H1 (cell line): ENCODE measurements around the gene FRY. TPM values are rescaled to one million over a fixed set of nuclear protein-coding genes. Genes with fewer than 3 reads are reported as not detected.

Experiments used
- CTCF ChIA-PET: fragments of 300-600 bp; sonication (Branson Sonifier 250); formaldehyde crosslinking; loops from one replicate; lab custom pipeline; 2021; ENCODE audit not compliant: partially characterized antibody; lab: Charles Lee
- POLR2A ChIA-PET: fragments of 300-600 bp; sonication (Branson Sonifier 250); formaldehyde crosslinking; loops from one replicate; lab custom pipeline; 2021; ENCODE audit warnings: inconsistent platforms; ENCODE audit not compliant: partially characterized antibody; lab: Charles Lee
- DNase-seq, 2 experiments: peaks; one replicate each; pipeline versions ENCODE4 v3.0.0 to v3.0.0-alpha.2; 2010 to 2022; ENCODE audit warnings: low spot score in 2 of 2, low read depth in 1 of 2, mixed read lengths in 1 of 2
- FAIRE-seq: peaks from 2 replicates; lab custom pipeline; 2011; peaks lifted over from hg19 to GRCh38; lab: Jason Lieb, UNC
- H2AFZ ChIP-seq: 2 replicates; pipeline ENCODE4 v1.8.1; 2012; ENCODE audit warnings: low read length, inconsistent platforms
- H2AK5ac ChIP-seq: 2 replicates; pipeline ENCODE4 v1.6.1; 2013; ENCODE audit warnings: low read depth, low read length
- H2BK120ac ChIP-seq: replicated peaks from 2 replicates; pipeline ENCODE3; 2013; ENCODE audit warnings: low read depth, low read length, inconsistent platforms
- H2BK12ac ChIP-seq: 2 replicates; pipeline ENCODE4 v1.6.1; 2013; ENCODE audit warnings: low read depth, low read length
- H2BK15ac ChIP-seq: 2 replicates; pipeline ENCODE4 v1.6.1; 2013; ENCODE audit warnings: low read length
- H2BK20ac ChIP-seq: 2 replicates; pipeline ENCODE4 v1.6.1; 2013; ENCODE audit warnings: low read length
- H2BK5ac ChIP-seq: 2 replicates; pipeline ENCODE4 v1.6.1; 2013; ENCODE audit warnings: low read depth, low read length
- H3K14ac ChIP-seq: 2 replicates; pipeline ENCODE4 v1.6.1; 2013; ENCODE audit warnings: inconsistent platforms; ENCODE audit not compliant: insufficient read length
- H3K18ac ChIP-seq: 2 replicates; pipeline ENCODE4 v1.6.1; 2013; ENCODE audit warnings: low read length; ENCODE audit errors: extremely low read depth
- H3K23ac ChIP-seq: 2 replicates; pipeline ENCODE4 v1.6.1; 2013; ENCODE audit warnings: inconsistent platforms; ENCODE audit not compliant: insufficient read length
- H3K23me2 ChIP-seq: 2 replicates; pipeline ENCODE4 v1.6.1; 2013; ENCODE audit warnings: low read depth, low read length
- H3K27ac ChIP-seq: 2 replicates; pipeline ENCODE4 v1.6.1; 2011; ENCODE audit warnings: low read depth, low read length, inconsistent platforms
- H3K27me3 ChIP-seq, 4 experiments: replicated peaks in 1 of 4; 1 replicate in 1 of 4; 2 replicates in 3 of 4; pipeline versions ENCODE4 v1.6.1 to v1.8.1; 2011 to 2013; ENCODE audit warnings: low read length in 3 of 4, mild to moderate bottlenecking in 3 of 4, inconsistent platforms in 2 of 4, mixed read lengths in 2 of 4, moderate library complexity in 1 of 4; ENCODE audit not compliant: control insufficient read depth in 3 of 4, insufficient read depth in 3 of 4; ENCODE audit errors: extremely low read depth in 1 of 4
- H3K36me3 ChIP-seq, 4 experiments: 2 replicates each; pipeline versions ENCODE4 v1.6.1 to v1.8.1; 2011 to 2013; ENCODE audit warnings: mild to moderate bottlenecking in 4 of 4, low read length in 3 of 4, moderate library complexity in 2 of 4, control low read depth in 1 of 4, inconsistent platforms in 1 of 4; ENCODE audit not compliant: insufficient read depth in 4 of 4, control insufficient read depth in 2 of 4
- H3K4ac ChIP-seq: replicated peaks from 2 replicates; pipeline ENCODE3; 2013; ENCODE audit warnings: low read length, low read depth, mixed read lengths, inconsistent platforms; ENCODE audit not compliant: insufficient read length
- H3K4me1 ChIP-seq, 4 experiments: replicated peaks in 1 of 4; 1 replicate in 1 of 4; 2 replicates in 3 of 4; pipeline versions ENCODE4 v1.6.1 to v1.8.1; 2011 to 2013; ENCODE audit warnings: low read length in 3 of 4, inconsistent platforms in 2 of 4, mixed read lengths in 1 of 4; ENCODE audit not compliant: insufficient read depth in 4 of 4, control insufficient read depth in 3 of 4
- H3K4me2 ChIP-seq, 2 experiments: 2 replicates each; pipeline versions ENCODE4 v1.6.1 to v1.8.1; 2011 to 2013; ENCODE audit warnings: low read depth in 2 of 2, low read length in 2 of 2, control low read depth in 1 of 2, inconsistent platforms in 1 of 2, mild to moderate bottlenecking in 1 of 2; ENCODE audit not compliant: insufficient read depth in 1 of 2
- H3K4me3 ChIP-seq, 4 experiments: fragments of 200-600, 300-600 bp in 1 of 4; sonication (generic), shearing (Covaris generic), sonication (Bioruptor Twin) in 1 of 4; 2 replicates each; pipeline versions ENCODE4 v1.5.1 to v1.8.1; 2011 to 2016; ENCODE audit warnings: low read length in 4 of 4, low read depth in 3 of 4, control low read depth in 2 of 4, inconsistent platforms in 2 of 4, mild to moderate bottlenecking in 2 of 4, mixed read lengths in 1 of 4, moderate library complexity in 1 of 4; ENCODE audit not compliant: insufficient read depth in 2 of 4; ENCODE audit errors: extremely low read depth in 1 of 4
- H3K56ac ChIP-seq: replicated peaks from 2 replicates; pipeline ENCODE3; 2013; ENCODE audit warnings: low read depth, mild to moderate bottlenecking, mixed read lengths, low read length, inconsistent platforms; ENCODE audit not compliant: insufficient read length
- H3K79me1 ChIP-seq: 2 replicates; pipeline ENCODE4 v1.6.1; 2013; ENCODE audit warnings: low read depth, low read length, control low read depth
- H3K79me2 ChIP-seq, 2 experiments: 2 replicates each; pipeline versions ENCODE4 v1.6.1 to v1.8.1; 2012 to 2013; ENCODE audit warnings: low read length in 2 of 2, mild to moderate bottlenecking in 2 of 2, inconsistent platforms in 1 of 2; ENCODE audit not compliant: insufficient read depth in 2 of 2, control insufficient read depth in 1 of 2
- H3K9ac ChIP-seq, 4 experiments: replicated peaks in 1 of 4; 1 replicate in 1 of 4; 2 replicates in 3 of 4; pipeline versions ENCODE4 v1.6.1 to v1.8.1; 2011 to 2013; ENCODE audit warnings: low read depth in 3 of 4, low read length in 3 of 4, control low read depth in 2 of 4, mild to moderate bottlenecking in 2 of 4, moderate library complexity in 2 of 4, inconsistent platforms in 1 of 4; ENCODE audit errors: extremely low read depth in 1 of 4
- H3K9me3 ChIP-seq, 2 experiments: 2 replicates each; pipeline versions ENCODE4 v1.6.1 to v1.8.1; 2012 to 2013; ENCODE audit warnings: mild to moderate bottlenecking in 2 of 2, moderate library complexity in 2 of 2, control low read depth in 1 of 2, inconsistent platforms in 1 of 2, low read depth in 1 of 2, low read length in 1 of 2, mixed read lengths in 1 of 2; ENCODE audit not compliant: insufficient read depth in 2 of 2
- H4K20me1 ChIP-seq, 2 experiments: replicated peaks in 1 of 2; 2 replicates each; pipeline versions ENCODE3 to v1.8.1; 2011 to 2013; ENCODE audit warnings: inconsistent platforms in 2 of 2, low read length in 2 of 2, mild to moderate bottlenecking in 1 of 2; ENCODE audit not compliant: insufficient read depth in 2 of 2, control insufficient read depth in 1 of 2
- H4K5ac ChIP-seq: 2 replicates; pipeline ENCODE4 v1.6.1; 2013; ENCODE audit warnings: low read length, low read depth, mixed read lengths, inconsistent platforms; ENCODE audit not compliant: insufficient read length
- H4K8ac ChIP-seq: 2 replicates; pipeline ENCODE4 v1.8.0; 2013; ENCODE audit warnings: mild to moderate bottlenecking, moderate library complexity, low read length, inconsistent platforms; ENCODE audit not compliant: insufficient read depth; ENCODE audit errors: extremely low read depth
- H4K91ac ChIP-seq: replicated peaks from 2 replicates; pipeline ENCODE3; 2013; ENCODE audit warnings: low read length, mixed read lengths, inconsistent platforms; ENCODE audit not compliant: insufficient read length
- FOSL1 ChIP-seq: IDR thresholded peaks from 2 replicates; pipeline ENCODE4 v1.6.1; 2011; ENCODE audit warnings: mild to moderate bottlenecking, low read depth, low read length, moderate library complexity; ENCODE audit not compliant: insufficient read depth
- MAX ChIP-seq: IDR thresholded peaks from 2 replicates; pipeline ENCODE4 v1.6.1; 2012; ENCODE audit warnings: inconsistent platforms
- WGBS, 2 experiments: shearing (Covaris generic) in 1 of 2; methylation state at CpG; one replicate each; pipeline versions ENCODE4 v1.1.6 to v1.1.7; 2013 to 2015; ENCODE audit warnings: low lambda C conversion rate in 2 of 2, mixed read lengths in 2 of 2, inconsistent platforms in 1 of 2, low coverage in 1 of 2, missing lambda C conversion rate in 1 of 2; ENCODE audit not compliant: insufficient replicate concordance in 2 of 2, insufficient coverage in 1 of 2, insufficient read length in 1 of 2; ENCODE audit errors: extremely low coverage in 1 of 2, missing lambda C conversion rate in 1 of 2; 5-methylcytosine and 5-hydroxymethylcytosine counted together
- polyA plus RNA-seq, 7 experiments: library from polyadenylated mRNA; depleted of rRNA in 3 of 7; stranded (reverse) in 5 of 7; unstranded in 2 of 7; fragments of >200 nt in 5 of 7; fragments of 200-250 nt in 2 of 7; gene quantifications; 1 replicate in 5 of 7; 2 replicates in 1 of 7; 4 replicates in 1 of 7; pipeline versions ENCODE4 v1.2.1 to v1.2.3, GENCODE V29; 2011 to 2013; ENCODE audit warnings: missing spikeins in 2 of 7, mixed read lengths in 2 of 7
- total RNA-seq: library from RNA; stranded (reverse); fragmentation: NEBNext Ultra II Directional; extraction: Animal tissue kit (Norgen Biotek cat#: 25700); gene quantifications from 2 replicates; pipeline ENCODE4 v1.2.1, GENCODE V29; 2021

FRY gene
- total and polyA plus RNA-seq, 2 of the 8 experiments (the other 6 are each of a cell fraction or from before 2014, with no cell fraction given): 4.3 to 9.2 TPM

- POLR2A ChIA-PET: no interaction called here
- H3K23me2 ChIP-seq: no peaks in the 10 kb centered on the region
- no peak overlapping the region for H4K5ac ChIP-seq
- H3K4me1 ChIP-seq: 0 out of 7 replicates have a peak, but pooled peaks cover 0 to 2% (median 0%) of the 10 kb centered on the region in 4 experiments
- H3K18ac ChIP-seq: no peak overlapping the region
- H2BK20ac ChIP-seq: no peak overlapping the region
- H3K79me2 ChIP-seq: no peaks in the 10 kb centered on the region
- H3K79me1 ChIP-seq: no peaks in the 10 kb centered on the region
- no peak overlapping the region for H3K14ac ChIP-seq
- no peak overlapping the region for H3K4me3 ChIP-seq
- no peak overlapping the region for H4K8ac ChIP-seq
- 86% methylated on average over 4 of the region's 4 CpGs; no CpG with 5 or more reads in 1 of the 2 experiments for WGBS, 2 experiments
- no peak overlapping the region for H2AFZ ChIP-seq
- H2BK5ac ChIP-seq: no peak overlapping the region
- TF ChIP-seq FOSL1 (no peak), MAX (no peak)
- TF ChIP-seq, all 59 proteins: peak for 0
- Histone ChIP-seq H3K27me3 (no peaks in the 10 kb centered on the region), H4K20me1 (no peaks in the 10 kb centered on the region), H3K56ac (no peak overlapping the region), H3K36me3 (peaks cover 0 to 2% (median 0%) of the 10 kb centered on the region in 4 experiments; a peak in 1 of 8 replicates), H4K91ac (no peak overlapping the region), H2BK120ac (no peak overlapping the region), H3K4me2 (no peak overlapping the region), H2AK5ac (no peak overlapping the region), H3K9ac (no peak overlapping the region), H3K9me3 (no peaks in the 10 kb centered on the region), H3K4ac (no peak overlapping the region), H2BK15ac (no peak overlapping the region), H3K27ac (no peak overlapping the region), H3K23ac (no peak overlapping the region), H2BK12ac (no peak overlapping the region)
- CTCF ChIA-PET: no interaction called here
- DNase-seq (no peak), FAIRE-seq (no peak)
Observed at GRCh38 chr13:32205431-32206096, 174.0 kb downstream of the FRY start.
